GM23248 (cell line): ENCODE results near the gene ACY1. TPM values are rescaled to one million over a fixed set of nuclear protein-coding genes. Genes with fewer than 3 reads are reported as not detected.
"Not testable (repeated sequence)": the region's sequence is repeated elsewhere in the genome, so short reads cannot be mapped to it uniquely, and the experiment has no call there.

ENCODE experiments used
- DNase-seq: peaks from one replicate; pipeline ENCODE4 v3.0.0-alpha.2; 2015
- H2AFZ ChIP-seq: fragments of 200-600 bp; sonication (generic); 2 replicates; pipeline ENCODE4 v1.6.1; 2016; ENCODE audit warnings: antibody characterized with exemption
- H3F3A ChIP-seq: fragments of 200-600 bp; sonication (generic); 2 replicates; pipeline ENCODE4 v1.6.1; 2016; ENCODE audit warnings: mild to moderate bottlenecking, antibody characterized with exemption, mixed run types; ENCODE audit not compliant: insufficient read depth
- H3K27ac ChIP-seq: fragments of 200-600 bp; sonication (generic); 2 replicates; pipeline ENCODE4 v1.5.1; 2016; ENCODE audit warnings: mild to moderate bottlenecking
- H3K27me3 ChIP-seq: fragments of 200-600 bp; sonication (generic); replicated peaks from 2 replicates; pipeline ENCODE4 v1.6.1; 2016; ENCODE audit warnings: mild to moderate bottlenecking; ENCODE audit not compliant: insufficient read depth
- H3K36me3 ChIP-seq: fragments of 200-600 bp; sonication (generic); 2 replicates; pipeline ENCODE4 v1.6.1; 2016; ENCODE audit warnings: low read depth, mild to moderate bottlenecking
- H3K4me1 ChIP-seq: fragments of 200-600 bp; sonication (generic); 2 replicates; pipeline ENCODE4 v1.6.1; 2016; ENCODE audit warnings: mild to moderate bottlenecking; ENCODE audit not compliant: insufficient read depth
- H3K4me2 ChIP-seq: fragments of 200-600 bp; sonication (generic); one replicate; pipeline ENCODE4 v1.6.1; 2016; ENCODE audit warnings: mild to moderate bottlenecking; ENCODE audit not compliant: unreplicated experiment
- H3K4me3 ChIP-seq: fragments of 200-600 bp; sonication (generic); 2 replicates; pipeline ENCODE4 v1.5.1; 2016; ENCODE audit warnings: mild to moderate bottlenecking
- H3K79me2 ChIP-seq: fragments of 200-600 bp; sonication (generic); 2 replicates; pipeline ENCODE4 v1.6.1; 2016; ENCODE audit warnings: mild to moderate bottlenecking; ENCODE audit not compliant: insufficient read depth
- H3K9ac ChIP-seq: fragments of 200-600 bp; sonication (generic); 2 replicates; pipeline ENCODE4 v1.6.1; 2016; ENCODE audit warnings: mild to moderate bottlenecking
- H3K9me2 ChIP-seq: fragments of 200-600 bp; sonication (generic); 2 replicates; pipeline ENCODE4 v1.6.1; 2016; ENCODE audit warnings: mixed run types, mild to moderate bottlenecking, moderate library complexity; ENCODE audit not compliant: insufficient read depth
- H3K9me3 ChIP-seq: fragments of 200-600 bp; sonication (generic); one replicate; pipeline ENCODE4 v1.6.1; 2017; ENCODE audit warnings: low read depth
- H4K20me1 ChIP-seq: fragments of 200-600 bp; sonication (generic); 2 replicates; pipeline ENCODE4 v1.6.0; 2016; ENCODE audit not compliant: insufficient read depth
- EZH2 ChIP-seq: fragments of 200-600 bp; sonication (generic); IDR thresholded peaks from 2 replicates; pipeline ENCODE4 v1.6.1; 2018; ENCODE audit warnings: antibody characterized with exemption, mild to moderate bottlenecking; ENCODE audit not compliant: insufficient read depth, poor library complexity, severe bottlenecking
- EZH2phosphoT487 ChIP-seq: fragments of 200-600 bp; sonication (generic); IDR thresholded peaks from 2 replicates; pipeline ENCODE4 v1.6.1; 2018; ENCODE audit warnings: antibody characterized with exemption, moderate library complexity, mild to moderate bottlenecking, low read depth; ENCODE audit not compliant: insufficient read depth
- WGBS, 2 experiments: methylation state at CpG; one replicate each; pipeline ENCODE4 v1.1.6; 2015 to 2017; ENCODE audit warnings: low lambda C conversion rate in 2 of 2, low coverage in 1 of 2; ENCODE audit errors: missing lambda C conversion rate in 2 of 2; 5-methylcytosine and 5-hydroxymethylcytosine counted together
- in situ Hi-C: fragments of 300-500 bp; cut with MboI; formaldehyde crosslinking; loops from 2 replicates; pipeline ENCODE4 v1.15.0; 2020
- polyA plus RNA-seq: library from polyadenylated mRNA; unstranded; fragments of >200 nt; fragmentation: Nextera tagmentation; extraction: Ambion mirVana; gene quantifications from 2 replicates; pipeline ENCODE4 v1.2.1, GENCODE V29; 2016
- total RNA-seq: library from RNA; depleted of rRNA; stranded (reverse); fragments of >200 nt; shearing (Covaris generic); gene quantifications from 2 replicates; pipeline ENCODE4 v1.2.3, GENCODE V29; 2014

Gene ACY1
- total and polyA plus RNA-seq, 2 experiments from 2014 or later = 35.8 to 73.6 TPM

DNA sequence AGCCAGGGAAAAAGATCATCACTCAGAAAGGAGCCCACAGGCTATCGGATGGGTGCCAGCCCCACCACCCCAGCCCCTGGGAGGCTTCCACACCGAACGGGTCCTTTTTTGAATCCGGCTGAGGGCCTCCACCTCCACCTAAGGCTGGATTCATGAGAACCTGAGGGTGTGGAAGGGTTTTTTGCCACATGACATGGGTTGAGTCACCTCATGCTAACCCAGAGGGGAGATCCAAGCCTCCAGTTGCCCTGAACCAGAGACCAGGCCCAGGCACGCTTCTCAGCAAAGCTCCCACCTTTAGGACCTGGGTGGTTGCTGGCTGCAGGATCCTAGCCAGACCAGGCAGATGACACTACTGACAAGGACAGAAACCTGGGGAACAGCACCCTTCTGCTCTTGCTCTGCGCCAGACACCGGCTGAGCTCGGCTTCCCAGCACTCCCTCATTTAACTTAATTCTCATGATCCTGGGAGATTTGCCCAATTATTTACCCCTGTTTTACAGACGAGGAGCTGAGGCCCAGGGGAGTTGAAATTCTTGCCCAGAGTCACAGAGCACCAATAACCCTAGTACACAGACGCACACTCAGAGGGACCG, 47.5 kb downstream of the ACY1 start:
- Histone ChIP-seq H3K27me3 (no peaks in the 10 kb centered on the region), H3K36me3 (no peaks in the 10 kb centered on the region), H3K4me3 (no peak overlapping the region), H3K79me2 (no peaks in the 10 kb centered on the region), H2AFZ (no peak overlapping the region), H3K9me3 (no peaks in the 10 kb centered on the region), H3K9me2 (no peaks in the 10 kb centered on the region), H3K4me1 (no peaks in the 10 kb centered on the region), H3F3A (no peaks in the 10 kb centered on the region), H3K27ac (no peak overlapping the region), H4K20me1 (no peaks in the 10 kb centered on the region), H3K4me2 (no peak overlapping the region), H3K9ac (no peak overlapping the region)
- TF ChIP-seq EZH2 = no peak
- TF ChIP-seq EZH2phosphoT487 = no peak
- no peak for DNase-seq
- in situ Hi-C loops = no loop called here
- 76 to 78% methylated on average over 11 of the region's 11 CpGs for WGBS, 2 experiments

DNA sequence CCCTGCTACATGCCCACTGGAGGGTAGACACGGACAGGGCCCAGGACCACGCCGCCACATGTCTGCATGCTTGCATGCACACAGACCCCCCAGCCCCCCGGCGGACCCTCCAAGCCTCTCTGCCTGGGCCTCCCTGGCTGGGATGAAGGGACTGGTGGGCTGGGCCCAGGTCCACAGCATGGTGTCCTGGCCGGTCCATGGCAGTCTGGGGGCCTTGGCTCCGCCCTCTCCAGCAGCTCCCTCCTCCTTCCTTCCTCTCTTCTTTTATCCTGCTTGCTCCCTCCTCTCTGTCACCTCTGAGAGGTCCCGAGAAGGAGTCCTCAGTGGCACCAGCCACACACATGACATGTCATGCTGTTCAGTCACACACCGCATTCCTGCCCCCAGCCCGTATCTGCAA, 48.6 kb downstream of the ACY1 start:
- no peak overlapping the region for H3K4me2 ChIP-seq
- no peak overlapping the region for H3K9ac ChIP-seq
- no peaks in the 10 kb centered on the region for H4K20me1 ChIP-seq
- no peak for DNase-seq
- no peaks in the 10 kb centered on the region for H3F3A ChIP-seq
- H3K27me3 ChIP-seq = no peaks in the 10 kb centered on the region
- no peaks in the 10 kb centered on the region for H3K4me1 ChIP-seq
- no peaks in the 10 kb centered on the region for H3K79me2 ChIP-seq
- H3K36me3 ChIP-seq = no peaks in the 10 kb centered on the region
- TF ChIP-seq EZH2 (no peak), EZH2phosphoT487 (no peak)
- H3K27ac ChIP-seq = no peak overlapping the region
- WGBS, 2 experiments = 83 to 95% methylated on average over 6 to 10 of the region's 10 CpGs
- in situ Hi-C loops = no loop called here
- H3K9me2 ChIP-seq = no peaks in the 10 kb centered on the region
- H3K9me3 ChIP-seq = no peaks in the 10 kb centered on the region
- no peak overlapping the region for H3K4me3 ChIP-seq
- H2AFZ ChIP-seq = no peak overlapping the region

DNA sequence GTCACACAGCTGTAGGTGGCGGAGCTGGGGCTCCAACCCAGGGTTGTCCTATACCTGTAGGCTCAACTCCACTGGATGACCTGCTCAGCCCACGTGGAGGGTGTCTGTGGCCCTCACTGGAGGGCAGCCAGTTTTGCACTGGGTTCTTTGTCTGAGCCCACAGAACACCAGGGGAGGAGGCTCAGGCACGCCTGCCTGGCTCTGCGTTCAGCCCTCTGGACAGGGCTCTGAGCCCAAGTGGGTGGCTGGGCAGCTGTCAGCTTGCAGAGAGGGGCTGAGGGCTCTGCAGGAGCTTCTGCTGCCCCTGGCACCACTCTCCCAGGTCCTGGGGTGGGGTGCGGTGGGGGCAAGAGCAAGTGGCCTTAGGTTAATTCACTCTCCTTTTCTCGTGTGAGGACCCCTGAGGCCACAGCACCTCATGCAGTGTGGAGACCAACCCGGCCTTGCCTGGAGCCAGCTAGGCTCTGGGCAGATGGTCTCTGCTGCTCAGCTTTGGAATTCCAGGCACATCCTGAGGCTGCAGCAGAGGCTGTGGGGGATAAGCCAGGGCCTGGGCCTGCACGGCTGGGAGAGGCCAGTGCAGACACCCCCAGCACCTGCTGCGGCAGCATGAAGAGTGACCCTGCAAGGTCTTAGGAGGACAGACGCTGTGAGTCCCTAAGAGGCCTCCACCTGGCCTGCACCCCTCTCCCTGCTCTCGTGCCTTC, 49.5 kb downstream of the ACY1 start:
- H3K4me1 ChIP-seq = no peaks in the 10 kb centered on the region
- no peak overlapping the region for H3K4me3 ChIP-seq
- TF ChIP-seq EZH2phosphoT487 = no peak
- TF ChIP-seq EZH2 = no peak
- WGBS, 2 experiments = 76 to 79% methylated on average over 11 of the region's 11 CpGs
- H3F3A ChIP-seq = no peaks in the 10 kb centered on the region
- in situ Hi-C loops = no loop called here
- H2AFZ ChIP-seq = no peak overlapping the region
- no peaks in the 10 kb centered on the region for H3K79me2 ChIP-seq
- H3K4me2 ChIP-seq = no peak overlapping the region
- no peak for DNase-seq
- H3K27me3 ChIP-seq = no peaks in the 10 kb centered on the region
- H4K20me1 ChIP-seq = no peaks in the 10 kb centered on the region
- H3K36me3 ChIP-seq = no peaks in the 10 kb centered on the region
- no peaks in the 10 kb centered on the region for H3K9me3 ChIP-seq
- H3K9me2 ChIP-seq = no peaks in the 10 kb centered on the region
- H3K27ac ChIP-seq = no peak overlapping the region
- H3K9ac ChIP-seq = no peak overlapping the region

DNA sequence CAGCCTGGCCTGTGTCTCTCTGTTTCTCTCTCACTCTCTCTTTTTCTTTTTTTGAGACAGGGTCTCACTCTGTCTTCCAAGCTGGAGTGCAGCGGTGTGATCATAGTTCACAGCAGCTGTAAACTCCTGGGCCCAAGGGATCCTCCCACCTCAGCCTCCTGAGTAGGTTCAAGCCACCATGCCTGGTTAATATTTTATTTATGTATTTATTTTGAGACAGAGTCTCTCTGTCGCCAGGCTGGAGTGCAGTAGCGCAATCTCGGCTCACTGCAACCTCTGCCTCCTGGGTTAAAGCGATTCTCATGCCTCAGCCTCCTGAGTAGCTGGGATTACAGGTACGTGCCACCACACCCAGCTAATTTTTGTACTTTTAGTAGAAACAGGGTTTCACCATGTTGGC, 50.4 kb downstream of the ACY1 start:
- H3K4me2 ChIP-seq, H3F3A ChIP-seq, H3K27me3 ChIP-seq, H3K4me3 ChIP-seq, H3K4me1 ChIP-seq, H4K20me1 ChIP-seq, H3K36me3 ChIP-seq, H3K9me2 ChIP-seq, in situ Hi-C loops, H2AFZ ChIP-seq, H3K9ac ChIP-seq, DNase-seq, H3K27ac ChIP-seq, H3K9me3 ChIP-seq, H3K79me2 ChIP-seq: not testable (repeated sequence)
- WGBS, 2 experiments = 91 to 92% methylated on average over 6 of the region's 6 CpGs

DNA sequence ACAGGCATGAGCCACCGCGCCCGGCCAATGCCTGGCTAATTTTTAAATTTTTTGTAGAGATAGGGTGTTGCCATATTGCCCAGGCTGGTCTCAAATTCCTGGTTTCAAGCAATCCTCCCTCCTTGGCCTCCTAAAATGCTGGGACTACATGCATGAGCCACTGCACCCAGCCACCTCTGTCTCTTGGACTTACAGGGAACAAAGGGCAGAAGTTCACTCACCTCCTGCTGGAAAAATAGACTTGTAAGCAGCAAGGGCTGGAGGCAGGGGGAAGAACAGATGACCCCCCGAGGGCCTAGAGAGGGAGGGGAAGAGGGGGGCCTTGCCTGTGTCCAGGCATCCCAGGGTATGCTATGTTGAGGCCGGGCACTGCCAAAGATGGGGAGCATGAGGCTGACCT, 50.9 kb downstream of the ACY1 start:
- H3F3A ChIP-seq = no peaks in the 10 kb centered on the region
- DNase-seq = no peak
- no peaks in the 10 kb centered on the region for H3K36me3 ChIP-seq
- H2AFZ ChIP-seq = no peak overlapping the region
- no peak overlapping the region for H3K4me2 ChIP-seq
- in situ Hi-C loops = no loop called here
- no peaks in the 10 kb centered on the region for H4K20me1 ChIP-seq
- H3K27ac ChIP-seq = no peak overlapping the region
- H3K9ac ChIP-seq = no peak overlapping the region
- TF ChIP-seq EZH2 (no peak), EZH2phosphoT487 (no peak)
- no peaks in the 10 kb centered on the region for H3K27me3 ChIP-seq
- H3K9me3 ChIP-seq = no peaks in the 10 kb centered on the region
- no peaks in the 10 kb centered on the region for H3K4me1 ChIP-seq
- no peaks in the 10 kb centered on the region for H3K79me2 ChIP-seq
- H3K9me2 ChIP-seq = no peaks in the 10 kb centered on the region
- 86 to 93% methylated on average over 5 of the region's 5 CpGs for WGBS, 2 experiments
- no peak overlapping the region for H3K4me3 ChIP-seq
